Measurements from ENCODE around the gene PDE6G.

Gene PDE6G

DNA sequence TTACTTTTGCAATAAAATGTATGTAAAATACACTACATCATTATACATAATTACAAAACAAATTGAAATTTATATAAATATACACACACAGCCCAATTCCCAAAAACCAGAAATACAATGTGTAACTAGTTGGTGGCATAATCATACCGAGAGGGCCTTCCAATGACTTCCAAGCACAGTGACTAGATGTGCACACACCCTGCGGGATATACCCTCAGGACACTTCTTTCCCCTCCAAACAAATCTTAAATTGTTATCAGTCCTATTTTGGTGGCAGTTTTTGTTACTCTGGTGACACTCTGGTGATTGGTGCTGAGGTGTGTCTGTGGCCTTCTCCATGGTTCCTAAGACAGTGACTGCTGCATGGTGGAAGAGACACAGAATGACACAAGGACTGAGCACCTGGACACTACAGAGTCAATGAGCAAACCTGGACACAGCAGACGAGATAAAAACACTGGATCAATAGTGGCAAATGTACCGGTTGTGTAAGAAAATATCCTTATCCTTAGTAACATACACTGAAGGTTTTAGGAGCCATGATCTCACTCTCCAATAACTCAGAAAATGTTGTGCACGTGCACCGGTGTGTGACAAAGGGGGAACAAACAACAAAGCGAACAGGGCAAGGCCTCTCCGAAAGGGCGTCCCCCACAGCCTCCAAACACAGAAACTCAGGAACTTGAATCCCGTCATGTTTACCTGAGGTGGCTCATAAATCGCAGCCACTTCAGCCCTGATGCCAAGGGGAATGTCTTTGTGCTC lies 52.3 kb downstream of the PDE6G start:
- DNase-seq (ENCODE audit: low spot score in 2 of 2): no peak
- peaks cover 100% of the 10 kb centered on the region for H3K36me3 Mint-ChIP-seq
- no peak overlapping the region for H3K4me3 Mint-ChIP-seq
- peaks cover 21% of the 10 kb centered on the region for H3K4me1 Mint-ChIP-seq
- ATAC-seq: no peak
- no peaks in the 10 kb centered on the region for H3K9me3 Mint-ChIP-seq
- H3K27ac Mint-ChIP-seq: no peak overlapping the region

DNA sequence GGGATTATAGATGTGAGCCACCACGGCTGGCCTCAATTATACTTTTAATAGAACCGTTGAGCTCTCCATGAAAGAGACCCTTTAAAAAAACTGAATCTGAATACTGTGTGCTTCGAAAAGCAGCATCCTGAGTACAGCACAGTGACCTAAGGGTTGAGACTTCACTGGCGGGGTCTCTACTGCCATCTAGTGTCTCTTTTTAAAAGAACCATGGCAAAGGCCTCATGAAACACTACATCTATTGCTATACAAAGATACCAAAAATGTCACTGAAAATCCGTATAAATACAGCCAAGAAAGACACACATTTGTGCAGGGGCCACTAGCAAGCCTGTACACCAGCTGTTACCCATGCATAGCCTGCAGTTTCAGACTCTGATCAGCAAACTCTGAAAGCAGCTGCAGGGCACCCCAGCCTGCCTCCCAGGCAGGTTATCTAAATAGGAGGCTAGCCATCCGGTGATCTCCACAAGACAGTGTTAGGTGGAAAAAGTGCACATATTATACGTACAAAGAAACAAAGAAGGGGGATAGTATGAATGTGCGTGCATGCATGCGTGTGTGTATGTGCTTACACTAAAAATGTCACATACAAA lies 54.7 kb downstream of the PDE6G start:
- no peak overlapping the region for H3K4me3 Mint-ChIP-seq
- H3K36me3 Mint-ChIP-seq: peaks cover 100% of the 10 kb centered on the region
- no peak overlapping the region for H3K27ac Mint-ChIP-seq
- DNase-seq (ENCODE audit: low spot score in 2 of 2) (peak; percentile 21 to 56), ATAC-seq (peak; percentile 92)
- no peaks in the 10 kb centered on the region for H3K9me3 Mint-ChIP-seq
- peaks cover 8% of the 10 kb centered on the region for H3K4me1 Mint-ChIP-seq
